HL-60 (cell line): Measurements from ENCODE around the gene AKAP1.

Source experiments
- GABPA ChIP-seq: IDR thresholded peaks from 2 replicates; pipeline ENCODE4 v1.6.1; 2012; ENCODE audit warnings: low read depth
- POLR2AphosphoS5 ChIP-seq: IDR thresholded peaks from 2 replicates; pipeline ENCODE4 v1.6.1; 2012; ENCODE audit warnings: low read depth
- TF ChIP-seq, protein P1 (sequence below): IDR thresholded peaks from one replicate; pipeline ENCODE4 v1.5.1; 2011; ENCODE audit warnings: low read length, control low read depth, inconsistent platforms; ENCODE audit not compliant: insufficient read depth
- TF ChIP-seq, protein P2 (sequence below): IDR thresholded peaks from 2 replicates; pipeline ENCODE4 v1.6.1; 2012; ENCODE audit warnings: low read depth; ENCODE audit not compliant: insufficient replicate concordance

DNA sequence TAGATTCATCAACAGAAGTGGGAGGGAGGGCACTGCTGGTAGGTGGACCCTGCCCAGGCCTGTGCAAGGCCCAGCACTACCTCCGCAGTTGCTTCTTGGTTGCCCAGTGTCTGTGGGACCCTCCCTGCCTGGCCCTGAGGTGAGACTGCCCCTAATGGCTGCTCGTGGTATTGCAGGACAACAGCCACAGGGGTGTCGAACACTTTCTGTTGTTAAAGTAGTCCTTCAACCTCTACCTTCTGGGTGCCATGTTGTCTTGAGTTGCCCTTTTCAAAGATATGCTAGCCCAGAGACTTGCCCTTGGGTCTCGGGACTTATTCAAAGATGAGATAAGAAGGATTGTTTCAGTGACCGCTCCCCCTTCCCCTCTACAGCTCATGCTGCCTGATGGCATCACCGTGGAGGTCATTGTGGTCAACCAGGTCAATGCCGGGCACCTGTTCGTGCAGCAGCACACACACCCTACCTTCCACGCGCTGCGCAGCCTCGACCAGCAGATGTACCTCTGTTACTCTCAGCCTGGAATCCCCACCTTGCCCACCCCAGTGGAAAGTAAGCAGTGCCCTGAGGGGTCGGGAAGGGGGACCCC, 29.1 kb downstream of the AKAP1 start:
- TF ChIP-seq, protein P1, sequence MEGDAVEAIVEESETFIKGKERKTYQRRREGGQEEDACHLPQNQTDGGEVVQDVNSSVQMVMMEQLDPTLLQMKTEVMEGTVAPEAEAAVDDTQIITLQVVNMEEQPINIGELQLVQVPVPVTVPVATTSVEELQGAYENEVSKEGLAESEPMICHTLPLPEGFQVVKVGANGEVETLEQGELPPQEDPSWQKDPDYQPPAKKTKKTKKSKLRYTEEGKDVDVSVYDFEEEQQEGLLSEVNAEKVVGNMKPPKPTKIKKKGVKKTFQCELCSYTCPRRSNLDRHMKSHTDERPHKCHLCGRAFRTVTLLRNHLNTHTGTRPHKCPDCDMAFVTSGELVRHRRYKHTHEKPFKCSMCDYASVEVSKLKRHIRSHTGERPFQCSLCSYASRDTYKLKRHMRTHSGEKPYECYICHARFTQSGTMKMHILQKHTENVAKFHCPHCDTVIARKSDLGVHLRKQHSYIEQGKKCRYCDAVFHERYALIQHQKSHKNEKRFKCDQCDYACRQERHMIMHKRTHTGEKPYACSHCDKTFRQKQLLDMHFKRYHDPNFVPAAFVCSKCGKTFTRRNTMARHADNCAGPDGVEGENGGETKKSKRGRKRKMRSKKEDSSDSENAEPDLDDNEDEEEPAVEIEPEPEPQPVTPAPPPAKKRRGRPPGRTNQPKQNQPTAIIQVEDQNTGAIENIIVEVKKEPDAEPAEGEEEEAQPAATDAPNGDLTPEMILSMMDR = peak; percentile 98
- TF ChIP-seq, protein P2, sequence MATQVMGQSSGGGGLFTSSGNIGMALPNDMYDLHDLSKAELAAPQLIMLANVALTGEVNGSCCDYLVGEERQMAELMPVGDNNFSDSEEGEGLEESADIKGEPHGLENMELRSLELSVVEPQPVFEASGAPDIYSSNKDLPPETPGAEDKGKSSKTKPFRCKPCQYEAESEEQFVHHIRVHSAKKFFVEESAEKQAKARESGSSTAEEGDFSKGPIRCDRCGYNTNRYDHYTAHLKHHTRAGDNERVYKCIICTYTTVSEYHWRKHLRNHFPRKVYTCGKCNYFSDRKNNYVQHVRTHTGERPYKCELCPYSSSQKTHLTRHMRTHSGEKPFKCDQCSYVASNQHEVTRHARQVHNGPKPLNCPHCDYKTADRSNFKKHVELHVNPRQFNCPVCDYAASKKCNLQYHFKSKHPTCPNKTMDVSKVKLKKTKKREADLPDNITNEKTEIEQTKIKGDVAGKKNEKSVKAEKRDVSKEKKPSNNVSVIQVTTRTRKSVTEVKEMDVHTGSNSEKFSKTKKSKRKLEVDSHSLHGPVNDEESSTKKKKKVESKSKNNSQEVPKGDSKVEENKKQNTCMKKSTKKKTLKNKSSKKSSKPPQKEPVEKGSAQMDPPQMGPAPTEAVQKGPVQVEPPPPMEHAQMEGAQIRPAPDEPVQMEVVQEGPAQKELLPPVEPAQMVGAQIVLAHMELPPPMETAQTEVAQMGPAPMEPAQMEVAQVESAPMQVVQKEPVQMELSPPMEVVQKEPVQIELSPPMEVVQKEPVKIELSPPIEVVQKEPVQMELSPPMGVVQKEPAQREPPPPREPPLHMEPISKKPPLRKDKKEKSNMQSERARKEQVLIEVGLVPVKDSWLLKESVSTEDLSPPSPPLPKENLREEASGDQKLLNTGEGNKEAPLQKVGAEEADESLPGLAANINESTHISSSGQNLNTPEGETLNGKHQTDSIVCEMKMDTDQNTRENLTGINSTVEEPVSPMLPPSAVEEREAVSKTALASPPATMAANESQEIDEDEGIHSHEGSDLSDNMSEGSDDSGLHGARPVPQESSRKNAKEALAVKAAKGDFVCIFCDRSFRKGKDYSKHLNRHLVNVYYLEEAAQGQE = no peak
- TF ChIP-seq POLR2AphosphoS5 = no peak
- no peak for TF ChIP-seq GABPA
